Measurements from ENCODE around the gene COQ5. TPM values are rescaled to one million over a fixed set of nuclear protein-coding genes. Genes with fewer than 3 reads are reported as not detected.

Gene COQ5
- 25.3 and 30.5 TPM in 2 replicates for total RNA-seq

GRCh38 chr12:120528861-120529525 is at the start of gene COQ5:
Gene COQ5 (minus strand): TSS chr12:120529158. CDS start chr12:120529141, 17 bp downstream.

GRCh38 chr12:120534203-120534702 is 5.3 kb upstream of the COQ5 start, which contains the start of gene RNF10:
Gene RNF10 (plus strand): TSS chr12:120534356. CDS start chr12:120534812, 456 bp downstream.

GRCh38 chr12:120495731-120496412 is 33.1 kb downstream of the COQ5 start, which contains the start of gene DYNLL1:
Gene DYNLL1 (plus strand): TSS chr12:120496113. CDS start chr12:120496422, 309 bp downstream.

GRCh38 chr12:120469450-120470149 is 59.4 kb downstream of the COQ5 start, which contains the start of gene SRSF9:
Gene SRSF9 (minus strand): TSS chr12:120469748. CDS start chr12:120469609, 139 bp downstream.

Other genes with a start within 250 kb of the COQ5 start
- gene RNU4-2, start 237.3 kb downstream of the COQ5 start, total RNA-seq: not detected in 2 replicates
- under 0.01 TPM in 1 of 2 replicates, not detected in the other for gene RNU4-1, start 235.9 kb downstream of the COQ5 start, total RNA-seq
- gene SIRT4, start 226.8 kb downstream of the COQ5 start, total RNA-seq: 1.5 and 2.0 TPM in 2 replicates
- not detected in 2 replicates for gene PLA2G1B, start 201.4 kb downstream of the COQ5 start, total RNA-seq
- 0.20 TPM in 1 of 2 replicates, not detected in the other for gene MSI1, start 160.0 kb downstream of the COQ5 start, total RNA-seq
- gene COX6A1, start 91.0 kb downstream of the COQ5 start, total RNA-seq: 323 and 352 TPM in 2 replicates
- 14.4 and 16.9 TPM in 2 replicates for gene TRIAP1, start 82.8 kb downstream of the COQ5 start, total RNA-seq
- 17.0 and 20.2 TPM in 2 replicates for gene GATC, start 82.7 kb downstream of the COQ5 start, total RNA-seq
- 170 and 195 TPM in 2 replicates for gene SRSF9, start 59.4 kb downstream of the COQ5 start, total RNA-seq
- 261 and 303 TPM in 2 replicates for gene DYNLL1, start 33.0 kb downstream of the COQ5 start, total RNA-seq
- 189 and 197 TPM in 2 replicates for gene RNF10, start 5.2 kb upstream of the COQ5 start, total RNA-seq
- gene POP5, start 52.2 kb upstream of the COQ5 start, total RNA-seq: 26.1 and 36.7 TPM in 2 replicates
- 1.6 and 21.4 TPM in 2 replicates for gene CABP1, start 111.5 kb upstream of the COQ5 start, total RNA-seq
- gene MLEC, start 158.0 kb upstream of the COQ5 start, total RNA-seq: 136 and 156 TPM in 2 replicates
- 43.9 and 44.3 TPM in 2 replicates for gene UNC119B, start 181.3 kb upstream of the COQ5 start, total RNA-seq
- 5.6 and 6.6 TPM in 2 replicates for gene ACADS, start 196.7 kb upstream of the COQ5 start, total RNA-seq